Right atrium auricular region (tissue), 2 donors: Measurements from ENCODE around the gene KCNAB1. TPM values are rescaled to one million over a fixed set of nuclear protein-coding genes. Genes with fewer than 3 reads are reported as not detected.

Experiments
- DNase-seq: peaks from one replicate; pipeline ENCODE4 v3.0.0-alpha.2; 2019; ENCODE audit warnings: low spot score
- H3K27ac ChIP-seq, 2 donors: fragments of 200-600 bp; sonication (generic); 1 replicate in 1 of 2; 2 replicates in 1 of 2; pipeline ENCODE4 v1.5.1; 2016 to 2019
- H3K27me3 ChIP-seq, 2 donors: fragments of 200-600 bp; sonication (generic); one replicate each; pipeline versions ENCODE4 v1.5.1 to v1.6.0; 2017 to 2019
- H3K36me3 ChIP-seq: fragments of 200-600 bp; sonication (generic); one replicate; pipeline ENCODE4 v1.5.1; 2016
- H3K4me1 ChIP-seq, 2 donors: fragments of 200-600 bp; sonication (generic); one replicate each; pipeline versions ENCODE4 v1.5.1 to v1.6.0; 2017 to 2019
- H3K4me3 ChIP-seq, 2 donors: fragments of 200-600 bp; sonication (generic); 1 replicate in 1 of 2; 2 replicates in 1 of 2; pipeline ENCODE4 v1.5.1; 2017 to 2019; ENCODE audit warnings: mild to moderate bottlenecking in 1 of 2, moderate library complexity in 1 of 2
- H3K9me3 ChIP-seq, 2 donors: fragments of 200-600 bp; sonication (generic); one replicate each; pipeline ENCODE4 v1.5.1; 2019
- CTCF ChIP-seq, 2 donors: fragments of 200-600 bp; sonication (generic); IDR thresholded peaks; one replicate each; pipeline ENCODE4 v1.5.1; 2019; ENCODE audit warnings: antibody characterized with exemption in 2 of 2
- total RNA-seq, 2 donors: library from RNA; depleted of rRNA; stranded (reverse); fragments of >200 nt; gene quantifications; one replicate each; pipeline ENCODE4 v1.1.0, GENCODE V29; 2016

Gene KCNAB1
- total RNA-seq, 2 donors from 2014 or later: 2.0 to 3.2 TPM

DNA sequence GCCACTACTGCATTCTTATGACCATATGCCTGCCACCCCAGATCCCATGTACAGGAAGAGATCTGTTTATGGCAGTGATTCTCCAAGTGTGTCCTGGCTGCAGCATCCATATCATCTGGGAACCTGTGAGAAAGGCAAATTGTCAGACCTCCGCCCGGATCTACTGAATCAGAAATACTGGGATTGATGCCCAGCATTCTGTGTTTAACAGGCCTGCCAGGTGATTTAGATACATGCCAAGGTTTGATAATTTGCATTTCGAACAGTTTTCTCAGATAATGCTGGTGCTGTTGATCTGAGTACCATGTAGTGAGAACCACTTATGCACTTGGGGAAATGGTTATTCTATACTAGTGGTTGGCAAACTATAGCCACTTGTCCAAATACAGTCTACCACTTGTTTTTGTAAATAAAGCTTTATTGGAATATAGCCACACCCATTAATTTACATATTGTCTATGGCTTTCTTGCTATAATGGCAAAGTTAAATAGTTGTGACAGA lies 269.1 kb downstream of the KCNAB1 start:
- Histone ChIP-seq H3K4me3 (no peak overlapping the region), H3K4me1 (no peaks in the 10 kb centered on the region), H3K27ac (no peak overlapping the region), H3K9me3 (no peaks in the 10 kb centered on the region), H3K36me3 (no peaks in the 10 kb centered on the region), H3K27me3 (no peaks in the 10 kb centered on the region)
- TF ChIP-seq CTCF (IDR thresholded peaks at IDR 0.05): no peak
- no peak for DNase-seq

- H3K9me3 ChIP-seq: no peaks in the 10 kb centered on the region
- no peak for TF ChIP-seq CTCF (IDR thresholded peaks at IDR 0.05)
- H3K27me3 ChIP-seq: no peaks in the 10 kb centered on the region
- no peaks in the 10 kb centered on the region for H3K4me1 ChIP-seq
- no peak overlapping the region for H3K27ac ChIP-seq
- no peak overlapping the region for H3K4me3 ChIP-seq
- H3K36me3 ChIP-seq: no peaks in the 10 kb centered on the region
- no peak for DNase-seq
Observed at GRCh38 chr3:156390846-156391245, 270.5 kb downstream of the KCNAB1 start.

DNA sequence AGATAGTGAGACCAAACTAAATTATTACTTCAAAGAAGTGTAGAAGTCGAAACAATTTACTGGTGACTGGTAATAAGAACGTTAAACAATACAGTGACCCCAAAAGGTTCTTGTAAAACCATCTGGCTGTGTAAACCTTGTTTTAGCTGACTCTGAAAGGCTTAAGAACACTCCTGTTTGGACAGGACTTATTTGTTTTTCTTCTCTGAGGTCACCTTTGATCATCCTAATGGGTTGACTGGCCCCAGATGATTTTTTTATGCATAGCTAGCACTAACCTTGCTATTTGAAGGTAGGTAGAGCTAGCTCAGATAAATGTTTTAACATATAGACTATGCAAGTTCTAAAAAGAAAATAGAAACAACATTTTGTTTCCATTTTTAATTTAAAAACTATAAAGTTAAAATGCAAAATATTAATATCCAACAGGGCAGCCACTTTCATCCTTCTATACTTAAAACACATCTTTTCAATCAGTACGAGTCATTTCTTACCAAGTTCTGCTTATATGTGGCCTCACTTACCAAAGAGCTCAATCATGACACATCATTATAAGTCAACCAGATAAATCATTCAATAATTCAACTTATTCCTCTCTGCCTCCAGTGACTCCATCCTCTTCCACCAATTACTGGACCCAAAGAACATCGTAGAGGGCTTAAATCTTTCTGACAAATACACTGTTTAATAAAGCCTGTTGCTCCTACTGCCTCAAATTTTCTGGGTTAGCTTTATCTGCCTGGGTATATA lies 275.8 kb downstream of the KCNAB1 start:
- no peaks in the 10 kb centered on the region for H3K27me3 ChIP-seq
- no peaks in the 10 kb centered on the region for H3K4me1 ChIP-seq
- no peak for TF ChIP-seq CTCF (IDR thresholded peaks at IDR 0.05)
- H3K4me3 ChIP-seq: no peak overlapping the region
- no peaks in the 10 kb centered on the region for H3K9me3 ChIP-seq
- no peaks in the 10 kb centered on the region for H3K36me3 ChIP-seq
- DNase-seq: no peak
- H3K27ac ChIP-seq: no peak overlapping the region

DNA sequence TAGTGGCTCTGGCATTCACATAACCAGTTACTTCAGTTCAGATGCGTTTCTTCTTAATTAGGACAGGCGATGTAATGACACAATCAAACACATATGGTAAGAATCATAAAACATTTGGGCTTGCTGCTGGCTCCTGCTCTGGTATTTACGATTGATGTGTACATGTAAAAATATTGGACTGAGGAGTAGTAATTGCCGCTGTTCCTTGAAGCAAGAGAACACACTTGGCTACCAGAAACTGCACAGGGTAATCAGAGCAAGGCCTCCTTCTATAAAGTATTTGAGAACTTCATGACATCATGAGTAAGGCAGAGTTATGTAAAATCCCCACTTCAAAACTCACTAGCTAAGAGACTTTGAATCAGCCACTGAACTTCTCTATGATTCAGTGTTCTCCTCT lies 276.5 kb downstream of the KCNAB1 start:
- no peak overlapping the region for H3K4me3 ChIP-seq
- no peak for DNase-seq
- no peaks in the 10 kb centered on the region for H3K36me3 ChIP-seq
- no peaks in the 10 kb centered on the region for H3K9me3 ChIP-seq
- no peaks in the 10 kb centered on the region for H3K4me1 ChIP-seq
- no peak for TF ChIP-seq CTCF (IDR thresholded peaks at IDR 0.05)
- H3K27ac ChIP-seq: no peak overlapping the region
- H3K27me3 ChIP-seq: no peaks in the 10 kb centered on the region

DNA sequence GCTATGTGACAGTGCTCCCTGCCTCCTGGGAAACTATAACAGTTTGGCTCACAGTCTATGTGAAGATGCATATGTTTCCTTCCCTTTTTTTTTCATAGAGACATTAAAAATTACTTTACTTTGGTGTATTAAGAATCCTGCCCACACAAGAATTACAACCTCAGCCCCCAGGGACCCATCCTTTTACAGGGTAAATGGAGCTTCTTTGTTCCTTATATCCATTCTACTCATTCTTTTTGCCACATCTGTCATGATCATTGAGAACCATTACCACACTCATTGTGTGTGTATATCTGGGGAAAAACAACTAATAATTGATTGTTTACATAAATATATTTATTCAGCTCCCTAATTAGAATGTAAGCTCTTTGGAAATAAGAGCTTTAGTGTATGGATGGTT lies 277.2 kb downstream of the KCNAB1 start:
- no peak for TF ChIP-seq CTCF (IDR thresholded peaks at IDR 0.05)
- Histone ChIP-seq H3K9me3 (no peaks in the 10 kb centered on the region), H3K27ac (no peak overlapping the region), H3K4me3 (no peak overlapping the region), H3K36me3 (no peaks in the 10 kb centered on the region), H3K4me1 (no peaks in the 10 kb centered on the region), H3K27me3 (no peaks in the 10 kb centered on the region)
- no peak for DNase-seq

- Histone ChIP-seq H3K4me1 (no peaks in the 10 kb centered on the region), H3K4me3 (no peak overlapping the region), H3K36me3 (no peaks in the 10 kb centered on the region), H3K9me3 (no peaks in the 10 kb centered on the region), H3K27ac (no peak overlapping the region), H3K27me3 (no peaks in the 10 kb centered on the region)
- DNase-seq: no peak
- TF ChIP-seq CTCF (IDR thresholded peaks at IDR 0.05): no peak
Observed at GRCh38 chr3:156400062-156400461, 279.7 kb downstream of the KCNAB1 start.
